ENCODE data around the gene LTB4R2.

- TF ChIP-seq CTCF (IDR thresholded peaks at IDR 0.05) (no peak), EZH2phosphoT487 (IDR thresholded peaks at IDR 0.05) (no peak), EZH2 (IDR thresholded peaks at IDR 0.05) (no peak)
These were observed 48.0 kb upstream of the LTB4R2 start for GRCh38 chr14:24261969-24262327.
